ENCODE data around the gene HDAC5.

- no peak for TF ChIP-seq CTCF (IDR thresholded peaks at IDR 0.05; ENCODE audit: insufficient read depth, low read length)
- TF ChIP-seq SPI1 (IDR thresholded peaks at IDR 0.05; ENCODE audit: borderline replicate concordance, low read depth): no peak
- TF ChIP-seq REST (IDR thresholded peaks at IDR 0.05; ENCODE audit: insufficient replicate concordance, low read depth): no peak
Observed at GRCh38 chr17:44113382-44113781, 10.1 kb downstream of the HDAC5 start.
